Suprapubic skin (tissue), 4 donors: ENCODE data around the gene CARS2. TPM values are rescaled to one million over a fixed set of nuclear protein-coding genes. Genes with fewer than 3 reads are reported as not detected.

Experiments
- DNase-seq, 2 donors: peaks; one replicate each; pipeline ENCODE4 v3.0.0-alpha.2; 2019; ENCODE audit warnings: low spot score in 2 of 2
- H3K27ac ChIP-seq: fragments of 200-600 bp; sonication (generic); one replicate; pipeline ENCODE4 v1.5.1; 2019
- H3K27me3 ChIP-seq: fragments of 200-600 bp; sonication (generic); one replicate; pipeline ENCODE4 v1.5.1; 2019
- H3K36me3 ChIP-seq: fragments of 200-600 bp; sonication (generic); one replicate; pipeline ENCODE4 v1.5.1; 2019
- H3K4me1 ChIP-seq: fragments of 200-600 bp; sonication (generic); one replicate; pipeline ENCODE4 v1.5.1; 2019
- H3K4me3 ChIP-seq: fragments of 200-600 bp; sonication (generic); one replicate; pipeline ENCODE4 v1.5.1; 2019; ENCODE audit warnings: mild to moderate bottlenecking
- H3K9me3 ChIP-seq: fragments of 200-600 bp; sonication (generic); one replicate; pipeline ENCODE4 v1.5.1; 2019
- EP300 ChIP-seq: sonication (generic); formaldehyde crosslinking; IDR thresholded peaks from one replicate; pipeline ENCODE4 v1.6.1; 2017; ENCODE audit warnings: antibody characterized with exemption
- POLR2A ChIP-seq, 2 donors: fragments of 450-650 bp; IDR thresholded peaks; one replicate each; pipeline ENCODE4 v1.6.1; 2017; ENCODE audit warnings: antibody characterized with exemption in 2 of 2, mild to moderate bottlenecking in 2 of 2, moderate library complexity in 2 of 2
- POLR2AphosphoS5 ChIP-seq, 3 donors: sonication (generic); formaldehyde crosslinking; IDR thresholded peaks; one replicate each; pipeline ENCODE4 v1.6.1; 2017; ENCODE audit warnings: antibody characterized with exemption in 3 of 3
- WGBS: methylation state at CpG from one replicate; pipeline ENCODE4 v1.1.5; 2018; 5-methylcytosine and 5-hydroxymethylcytosine counted together
- total RNA-seq, 4 donors: library from RNA; depleted of rRNA; stranded (reverse); fragments of >200 nt; gene quantifications; one replicate each; pipeline ENCODE4 v1.1.0, GENCODE V29; 2016
- TF ChIP-seq, protein P1 (sequence below), 2 donors: fragments of 200-600 bp in 1 of 2; fragments of 450-650 bp in 1 of 2; sonication (generic) in 1 of 2; IDR thresholded peaks; one replicate each; pipeline ENCODE4 v1.5.1; 2016 to 2019; ENCODE audit warnings: antibody characterized with exemption in 2 of 2, mild to moderate bottlenecking in 1 of 2, moderate library complexity in 1 of 2

CARS2 gene
- total RNA-seq, 4 donors from 2014 or later, result 35.1 to 130 (median 80.9) TPM

DNA sequence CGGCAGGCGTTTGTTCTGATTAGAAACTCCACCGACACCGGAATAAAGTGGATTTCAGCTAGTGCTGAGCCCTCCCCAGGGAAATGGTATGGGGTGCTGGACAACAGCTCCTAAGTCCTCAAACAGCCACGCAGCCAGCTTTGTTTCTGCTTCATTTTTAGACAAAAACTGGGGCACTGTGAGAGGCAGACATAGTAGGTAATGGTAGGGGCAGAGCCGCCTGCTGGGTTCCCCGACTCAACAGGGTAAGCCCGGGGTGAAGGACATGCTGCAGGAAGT is 39.7 kb downstream of the CARS2 start:
- DNase-seq, result no peak
- no peak overlapping the region for H3K27ac ChIP-seq
- H3K9me3 ChIP-seq, result no peaks in the 10 kb centered on the region
- H3K27me3 ChIP-seq, result no peaks in the 10 kb centered on the region
- 92% methylated on average over 8 of the region's 8 CpGs for WGBS
- H3K4me3 ChIP-seq, result no peak overlapping the region
- H3K4me1 ChIP-seq, result no peaks in the 10 kb centered on the region
- TF ChIP-seq POLR2A (IDR thresholded peaks at IDR 0.05), result no peak
- TF ChIP-seq POLR2AphosphoS5 (IDR thresholded peaks at IDR 0.05), result no peak
- no peak for TF ChIP-seq EP300
- TF ChIP-seq, protein P1, sequence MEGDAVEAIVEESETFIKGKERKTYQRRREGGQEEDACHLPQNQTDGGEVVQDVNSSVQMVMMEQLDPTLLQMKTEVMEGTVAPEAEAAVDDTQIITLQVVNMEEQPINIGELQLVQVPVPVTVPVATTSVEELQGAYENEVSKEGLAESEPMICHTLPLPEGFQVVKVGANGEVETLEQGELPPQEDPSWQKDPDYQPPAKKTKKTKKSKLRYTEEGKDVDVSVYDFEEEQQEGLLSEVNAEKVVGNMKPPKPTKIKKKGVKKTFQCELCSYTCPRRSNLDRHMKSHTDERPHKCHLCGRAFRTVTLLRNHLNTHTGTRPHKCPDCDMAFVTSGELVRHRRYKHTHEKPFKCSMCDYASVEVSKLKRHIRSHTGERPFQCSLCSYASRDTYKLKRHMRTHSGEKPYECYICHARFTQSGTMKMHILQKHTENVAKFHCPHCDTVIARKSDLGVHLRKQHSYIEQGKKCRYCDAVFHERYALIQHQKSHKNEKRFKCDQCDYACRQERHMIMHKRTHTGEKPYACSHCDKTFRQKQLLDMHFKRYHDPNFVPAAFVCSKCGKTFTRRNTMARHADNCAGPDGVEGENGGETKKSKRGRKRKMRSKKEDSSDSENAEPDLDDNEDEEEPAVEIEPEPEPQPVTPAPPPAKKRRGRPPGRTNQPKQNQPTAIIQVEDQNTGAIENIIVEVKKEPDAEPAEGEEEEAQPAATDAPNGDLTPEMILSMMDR (IDR thresholded peaks at IDR 0.05), result no peak
- H3K36me3 ChIP-seq, result peaks cover 91% of the 10 kb centered on the region

DNA sequence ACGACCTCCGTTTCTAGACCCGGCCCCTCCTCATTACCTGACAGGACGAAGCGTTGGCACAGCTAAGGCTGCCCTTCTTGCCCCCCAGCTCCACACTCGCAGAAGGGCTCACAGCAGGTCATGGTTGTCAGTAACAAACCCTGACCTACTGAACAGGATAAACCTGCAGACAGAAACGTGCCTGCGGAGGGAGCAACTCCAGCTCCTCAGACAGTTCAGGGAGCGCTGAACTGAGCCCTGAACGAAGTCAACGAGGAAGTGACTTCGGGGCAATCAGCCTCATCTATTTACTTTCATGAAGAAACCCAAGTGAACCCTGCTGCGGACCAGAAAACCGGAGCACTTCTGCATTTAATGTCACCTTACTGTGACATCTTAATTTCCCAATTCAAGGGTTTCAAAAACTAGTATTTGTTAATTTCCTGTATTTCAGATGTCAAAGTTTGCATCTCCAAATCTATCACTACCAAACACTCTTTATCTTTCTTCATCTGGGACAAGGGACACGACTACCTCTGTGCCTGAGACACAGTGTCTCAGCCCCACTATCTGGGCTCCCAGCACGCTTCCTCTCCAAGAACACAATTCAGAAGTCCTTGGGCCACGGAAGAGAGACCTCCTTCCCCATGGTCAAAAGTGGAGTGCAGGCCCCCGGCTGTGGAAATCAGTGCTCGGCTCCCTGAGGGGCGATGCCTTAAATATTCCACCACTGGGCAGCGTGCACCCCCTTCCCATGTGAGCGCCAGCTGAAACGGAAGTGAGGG is 40.2 kb downstream of the CARS2 start:
- Histone ChIP-seq H3K36me3 (peaks cover 91% of the 10 kb centered on the region), H3K9me3 (no peaks in the 10 kb centered on the region), H3K27ac (no peak overlapping the region), H3K4me1 (no peaks in the 10 kb centered on the region), H3K4me3 (no peak overlapping the region), H3K27me3 (no peaks in the 10 kb centered on the region)
- WGBS, result 87% methylated on average over 23 of the region's 23 CpGs
- DNase-seq, result no peak
- TF ChIP-seq POLR2AphosphoS5 (IDR thresholded peaks at IDR 0.05) (no peak), EP300 (no peak), POLR2A (IDR thresholded peaks at IDR 0.05) (no peak)
- TF ChIP-seq, protein P1 (IDR thresholded peaks at IDR 0.05), result no peak

DNA sequence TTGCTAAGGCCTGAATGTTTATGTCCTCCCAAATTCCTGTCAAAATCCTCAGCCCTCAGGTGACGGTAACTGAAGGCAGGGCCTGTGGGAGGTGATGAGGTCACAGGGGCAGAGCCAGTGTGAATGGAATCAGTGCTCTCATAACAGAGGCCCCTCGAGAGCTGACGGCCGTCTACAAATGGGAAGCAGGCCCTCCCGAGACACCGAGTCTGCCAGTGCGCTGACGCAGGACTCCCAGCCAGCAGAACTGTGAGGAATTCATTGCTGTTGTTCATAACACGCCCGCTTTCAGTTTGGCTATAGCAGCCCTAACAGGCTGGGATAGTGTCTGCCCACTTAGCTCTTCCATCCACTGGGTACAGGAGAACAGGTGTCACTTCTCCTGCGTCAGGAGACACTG is 41.2 kb downstream of the CARS2 start:
- no peak for DNase-seq
- H3K27ac ChIP-seq, result no peak overlapping the region
- 89% methylated on average over 11 of the region's 11 CpGs for WGBS
- no peaks in the 10 kb centered on the region for H3K27me3 ChIP-seq
- H3K4me1 ChIP-seq, result no peaks in the 10 kb centered on the region
- H3K9me3 ChIP-seq, result no peaks in the 10 kb centered on the region
- no peak overlapping the region for H3K4me3 ChIP-seq
- TF ChIP-seq, protein P1 (IDR thresholded peaks at IDR 0.05), result no peak
- TF ChIP-seq POLR2A (IDR thresholded peaks at IDR 0.05), result no peak
- no peak for TF ChIP-seq EP300
- TF ChIP-seq POLR2AphosphoS5 (IDR thresholded peaks at IDR 0.05), result no peak
- peaks cover 89% of the 10 kb centered on the region for H3K36me3 ChIP-seq

DNA sequence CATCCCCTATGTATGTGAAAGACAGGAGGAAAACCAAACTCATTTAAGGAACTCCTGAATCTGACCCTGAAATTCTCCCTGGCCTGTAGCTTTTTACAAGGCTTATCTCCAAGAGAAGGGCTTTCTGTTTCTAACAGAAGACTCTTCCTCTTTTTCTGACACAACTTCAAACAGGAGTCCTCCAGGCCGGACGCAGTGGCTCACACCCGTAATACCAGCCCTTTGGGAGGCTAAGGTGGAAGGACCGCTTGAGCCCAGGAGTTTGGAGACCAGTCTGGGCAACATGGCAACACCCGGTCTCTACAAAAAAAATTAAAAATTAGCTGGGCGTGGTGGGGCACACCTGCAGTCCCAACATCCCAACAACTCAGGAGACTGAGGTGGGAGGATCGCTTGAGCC is 41.9 kb downstream of the CARS2 start:
- TF ChIP-seq POLR2A (IDR thresholded peaks at IDR 0.05) (no peak), POLR2AphosphoS5 (IDR thresholded peaks at IDR 0.05) (no peak), EP300 (no peak)
- TF ChIP-seq, protein P1 (IDR thresholded peaks at IDR 0.05), result no peak
- Histone ChIP-seq H3K4me1 (no peaks in the 10 kb centered on the region), H3K27me3 (no peaks in the 10 kb centered on the region), H3K36me3 (peaks cover 86% of the 10 kb centered on the region), H3K4me3 (no peak overlapping the region), H3K27ac (no peak overlapping the region), H3K9me3 (no peaks in the 10 kb centered on the region)
- 88% methylated on average over 7 of the region's 7 CpGs for WGBS
- no peak for DNase-seq

DNA sequence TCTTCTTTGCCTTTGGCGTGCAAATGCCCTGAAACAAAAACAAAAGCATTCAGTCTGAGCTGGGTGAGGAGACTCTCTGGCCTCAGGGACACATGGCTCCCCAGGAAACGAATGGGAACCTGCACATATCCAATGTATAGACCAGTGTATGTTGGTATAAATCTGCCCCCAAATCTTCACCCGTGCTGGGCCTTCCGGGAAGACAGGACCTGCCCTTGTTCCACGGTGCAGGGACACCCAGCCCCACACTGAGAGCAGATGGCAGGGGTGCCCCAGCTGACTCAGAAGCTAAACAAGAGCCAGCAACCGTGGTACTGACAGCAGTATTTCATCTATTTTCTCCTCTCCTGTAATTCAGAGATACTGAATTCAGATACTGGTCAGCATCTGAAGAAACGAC is 42.4 kb downstream of the CARS2 start:
- no peak overlapping the region for H3K27ac ChIP-seq
- 74% methylated on average over 7 of the region's 7 CpGs for WGBS
- H3K9me3 ChIP-seq, result no peaks in the 10 kb centered on the region
- DNase-seq, result no peak
- no peak for TF ChIP-seq POLR2AphosphoS5 (IDR thresholded peaks at IDR 0.05)
- TF ChIP-seq EP300, result no peak
- TF ChIP-seq, protein P1 (IDR thresholded peaks at IDR 0.05), result no peak
- TF ChIP-seq POLR2A (IDR thresholded peaks at IDR 0.05), result no peak
- H3K36me3 ChIP-seq, result peaks cover 86% of the 10 kb centered on the region
- H3K27me3 ChIP-seq, result no peaks in the 10 kb centered on the region
- no peaks in the 10 kb centered on the region for H3K4me1 ChIP-seq
- no peak overlapping the region for H3K4me3 ChIP-seq
